HG03439 (cell line): ENCODE results near the gene FGFR2.

Experiments used
- ATAC-seq: cut with Tn5 transposase; IDR thresholded peaks from one replicate; pipeline ENCODE4 v1.9.1; 2021; ENCODE audit warnings: mild to moderate bottlenecking, moderate library complexity; ENCODE audit not compliant: unreplicated experiment

The FGFR2 gene

GRCh38 chr10:121598263-121599249 lies at the start of gene FGFR2:
TSS of gene FGFR2 (minus strand) at chr10:121598444. CDS start at chr10:121593817, 4,627 bp downstream.
- no peak for ATAC-seq

GRCh38 chr10:121647401-121647800 lies 49.2 kb upstream of the FGFR2 start:
- ATAC-seq: no peak

GRCh38 chr10:121645696-121646095 lies 47.5 kb upstream of the FGFR2 start:
- ATAC-seq: no peak

DNA sequence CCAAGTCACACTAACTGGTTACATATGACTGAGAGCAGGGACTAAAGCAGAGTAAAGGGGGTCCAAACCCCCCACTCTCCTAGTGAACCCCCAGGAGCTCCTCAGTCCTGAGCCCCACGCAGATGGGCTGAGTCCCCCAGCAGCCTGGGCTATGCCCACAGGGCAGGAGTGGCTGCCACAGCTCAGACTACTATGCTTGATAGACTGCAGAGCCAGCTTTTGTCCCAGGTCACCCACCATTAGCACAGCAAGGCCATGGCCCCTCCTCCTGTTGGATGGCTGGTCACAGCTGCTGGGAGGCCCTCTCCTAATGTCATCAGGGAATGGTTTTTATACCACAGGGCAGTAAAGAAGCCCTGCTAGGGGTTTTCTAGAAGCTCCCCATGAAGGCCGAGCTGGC lies 46.3 kb upstream of the FGFR2 start:
- no peak for ATAC-seq

DNA sequence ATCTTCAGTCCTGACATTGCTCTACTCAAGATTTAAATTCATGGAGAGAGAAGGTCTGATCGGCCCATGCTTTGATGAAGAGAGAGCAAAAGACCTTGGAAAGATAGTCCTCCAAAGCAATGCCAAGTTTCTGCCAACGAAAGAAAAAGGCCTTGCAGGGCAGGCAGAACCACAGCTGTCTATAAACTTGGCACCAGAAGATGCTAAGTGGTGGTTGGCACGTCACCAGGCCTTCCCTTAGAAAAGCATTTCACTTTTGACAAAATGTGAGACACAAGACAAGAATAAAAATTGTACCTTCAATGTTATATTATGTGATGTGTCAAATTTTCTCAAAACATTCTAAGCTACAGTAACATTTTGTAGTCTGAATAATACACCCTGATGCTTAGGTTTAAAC lies 42.0 kb upstream of the FGFR2 start:
- no peak for ATAC-seq

DNA sequence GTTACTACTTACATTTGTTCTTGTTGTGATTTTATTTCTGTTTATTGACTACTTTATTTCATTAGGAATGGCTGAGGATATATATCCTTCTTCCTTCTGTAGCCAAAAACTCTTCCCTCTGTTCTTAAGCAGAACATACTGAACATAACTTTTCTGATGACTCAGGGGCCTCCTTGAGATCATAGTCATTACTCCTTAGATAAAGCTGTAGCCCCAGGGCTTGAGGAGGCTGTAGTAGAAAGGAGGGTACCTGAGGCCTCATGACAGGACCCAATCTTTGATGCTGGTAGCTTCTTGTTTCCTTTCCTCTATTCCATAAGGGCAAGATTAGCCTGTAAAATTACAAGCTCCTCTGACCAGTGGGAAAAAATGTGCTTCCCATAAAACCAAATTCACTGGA lies 41.2 kb upstream of the FGFR2 start:
- ATAC-seq: no peak

GRCh38 chr10:121637437-121637836 lies 39.2 kb upstream of the FGFR2 start:
- ATAC-seq: no peak

- no peak for ATAC-seq
Measured at GRCh38 chr10:121633056-121633455, 34.8 kb upstream of the FGFR2 start.

- ATAC-seq: no peak
Measured at GRCh38 chr10:121631365-121632029, 33.3 kb upstream of the FGFR2 start.

DNA sequence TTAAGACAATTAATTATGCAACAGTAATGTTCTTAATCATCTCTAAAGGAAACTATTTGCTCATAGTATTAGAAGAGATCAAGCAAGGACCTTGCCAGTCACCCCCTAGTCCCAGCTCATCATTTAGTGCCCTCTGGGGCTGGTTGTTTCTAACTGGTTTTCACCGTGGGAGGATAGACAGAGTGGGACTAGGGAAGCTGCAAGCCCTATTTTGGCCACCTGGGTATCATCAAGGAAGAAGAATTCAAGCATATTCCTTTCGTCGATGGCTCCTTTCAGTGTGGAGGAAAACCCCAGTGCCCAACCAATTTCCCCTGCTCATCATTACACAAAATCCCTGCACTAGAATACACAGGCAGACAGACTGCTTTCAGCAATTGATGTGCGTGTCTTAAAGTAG lies 30.6 kb upstream of the FGFR2 start:
- no peak for ATAC-seq

DNA sequence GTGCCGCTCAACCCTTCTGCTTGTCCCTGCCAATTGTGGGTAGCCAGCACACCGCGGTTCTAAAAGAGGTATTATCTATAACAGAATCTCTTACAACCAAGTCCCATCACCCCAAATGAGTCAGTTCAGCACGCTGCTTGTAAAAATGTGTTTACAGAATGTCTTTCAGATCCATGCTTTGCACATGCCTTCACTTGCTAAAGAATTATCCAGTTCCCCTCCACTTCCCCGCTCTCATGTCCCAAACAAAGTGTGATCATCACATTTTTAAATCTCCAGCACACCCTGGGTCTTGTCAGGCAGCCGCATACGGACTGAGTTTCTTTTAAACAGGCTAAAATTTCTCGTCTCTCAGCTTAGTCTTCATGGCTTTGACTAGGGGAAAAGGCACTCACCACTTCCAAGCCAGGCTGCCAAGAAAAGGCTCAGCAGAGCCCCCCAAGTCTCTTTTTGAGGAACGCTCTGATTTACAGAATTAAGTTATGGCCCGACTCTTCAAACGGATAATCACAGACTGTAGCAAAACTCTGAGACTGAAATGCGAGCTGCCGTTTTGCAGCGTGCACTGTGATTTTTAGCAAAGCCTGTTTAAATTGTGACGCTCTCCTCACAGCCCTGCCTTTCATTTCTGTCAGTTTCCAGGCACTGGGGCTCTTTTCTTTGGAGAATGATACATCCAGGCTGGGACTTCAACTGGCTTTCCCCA lies 29.8 kb upstream of the FGFR2 start:
- ATAC-seq: no peak

GRCh38 chr10:121624836-121625486 lies 26.7 kb upstream of the FGFR2 start:
- ATAC-seq: no peak

DNA sequence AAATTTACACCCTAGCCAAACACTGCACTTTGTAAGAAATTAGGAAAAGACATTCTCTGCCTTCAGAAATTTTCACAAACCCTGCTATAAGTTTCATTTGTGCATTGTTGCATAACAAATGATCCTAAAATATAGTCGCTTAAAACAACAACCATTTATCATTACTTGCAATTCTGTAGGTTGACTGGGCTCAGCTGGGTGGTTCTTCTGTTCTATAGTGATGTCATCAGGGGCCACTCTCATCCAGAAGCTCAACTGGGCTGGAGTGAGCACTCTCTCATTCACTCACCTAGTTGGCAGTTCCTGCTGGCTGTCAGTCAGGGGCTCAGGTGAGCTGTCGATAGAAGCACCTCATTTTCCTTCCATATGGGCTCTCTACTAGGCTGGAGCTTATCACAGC lies 20.7 kb upstream of the FGFR2 start:
- ATAC-seq: no peak

DNA sequence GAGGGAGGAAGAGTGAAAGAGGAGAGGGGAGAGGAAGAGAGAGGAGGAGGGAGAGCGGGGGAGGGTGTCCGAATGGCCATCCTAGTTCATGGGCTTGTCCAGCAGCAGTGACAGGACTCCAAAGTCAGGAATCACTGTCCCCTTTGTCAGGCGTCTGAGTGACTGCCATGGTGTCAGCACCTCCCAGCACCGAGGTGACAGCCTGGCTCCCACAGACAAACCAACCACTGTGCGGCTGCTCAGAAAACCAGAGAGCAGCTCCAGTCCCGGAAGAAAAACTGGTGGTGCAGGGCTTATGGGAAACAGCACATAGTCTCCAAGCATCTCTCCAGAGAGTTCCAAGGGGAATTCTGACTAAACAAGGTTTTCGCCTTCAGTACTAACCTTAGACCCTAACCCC lies 18.9 kb upstream of the FGFR2 start:
- no peak for ATAC-seq

- no peak for ATAC-seq
Measured at GRCh38 chr10:121616291-121616690, 18.0 kb upstream of the FGFR2 start.

- no peak for ATAC-seq
Measured at GRCh38 chr10:121615836-121616235, 17.6 kb upstream of the FGFR2 start.

GRCh38 chr10:121615435-121615793 lies 17.2 kb upstream of the FGFR2 start:
- no peak for ATAC-seq

DNA sequence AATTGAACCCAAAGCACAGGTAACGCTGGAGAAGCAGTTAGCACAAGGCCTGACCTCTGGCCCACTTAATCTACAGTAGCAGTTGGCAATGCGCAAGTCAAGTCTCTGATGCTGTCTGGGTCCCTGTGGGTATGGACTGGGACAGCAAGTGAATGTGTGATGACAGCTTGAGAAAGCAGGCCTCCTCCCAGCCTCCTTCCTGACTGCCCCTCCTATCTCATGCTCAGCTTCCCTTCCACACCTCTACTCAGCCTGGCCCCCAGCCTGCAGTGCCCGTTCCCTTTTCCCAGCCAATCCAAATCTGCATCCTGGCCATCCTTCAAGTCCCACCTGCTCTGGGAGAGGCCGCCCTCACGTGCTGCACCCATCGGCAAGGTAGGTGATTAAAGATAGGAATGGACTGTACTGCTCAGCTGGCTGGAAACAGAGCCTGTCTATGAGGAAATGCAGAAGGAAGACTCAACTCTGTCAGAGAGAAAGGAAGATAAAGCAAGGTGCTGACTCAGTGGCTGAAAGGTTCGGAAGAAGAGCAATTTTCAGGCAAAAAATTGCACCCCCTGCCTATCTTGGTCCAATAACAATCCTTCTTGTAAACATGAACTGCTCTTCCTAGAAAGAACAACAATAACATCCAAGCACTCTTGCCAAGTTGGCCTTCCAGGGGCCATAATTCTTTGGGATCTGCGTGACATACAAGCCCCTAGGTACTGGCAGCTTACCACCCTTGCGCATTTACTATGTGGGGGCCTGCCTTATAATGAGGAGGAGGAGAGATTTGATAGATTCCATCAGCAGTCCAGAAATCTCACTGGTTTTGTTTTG lies 16.6 kb upstream of the FGFR2 start:
- ATAC-seq: no peak

- no peak for ATAC-seq
Measured at GRCh38 chr10:121613456-121613855, 15.2 kb upstream of the FGFR2 start.
